WERI-Rb-1 (cell line): Measurements from ENCODE around the gene SAG.

Source experiments
- DNase-seq: peaks from one replicate; pipeline ENCODE4 v3.0.0-alpha.2; 2020
- H3K27ac ChIP-seq: fragments of 250-450 bp; sonication (Bioruptor Pico); 2 replicates; pipeline ENCODE4 v1.5.1; 2020; ENCODE audit warnings: mild to moderate bottlenecking, moderate library complexity
- H3K27me3 ChIP-seq: fragments of 250-450 bp; sonication (Bioruptor Pico); 2 replicates; pipeline ENCODE4 v1.5.1; 2021; ENCODE audit warnings: mild to moderate bottlenecking, low read depth, moderate library complexity; ENCODE audit not compliant: insufficient read depth, severe bottlenecking
- H3K36me3 ChIP-seq: fragments of 250-450 bp; sonication (Bioruptor Pico); 2 replicates; pipeline ENCODE4 v1.5.1; 2020; ENCODE audit warnings: mild to moderate bottlenecking, moderate library complexity
- H3K4me3 ChIP-seq: 2 replicates; pipeline ENCODE4 v1.5.1; 2011; ENCODE audit warnings: low read depth, mild to moderate bottlenecking, control low read depth, low read length
- H3K9me3 ChIP-seq: fragments of 250-450 bp; sonication (Bioruptor Pico); 2 replicates; pipeline ENCODE4 v1.5.1; 2021; ENCODE audit warnings: mild to moderate bottlenecking, moderate library complexity; ENCODE audit not compliant: severe bottlenecking
- TF ChIP-seq, protein P1 (sequence below): IDR thresholded peaks from 2 replicates; pipeline ENCODE4 v1.5.1; 2011; ENCODE audit warnings: low read depth, mild to moderate bottlenecking, control low read depth, inconsistent platforms, low read length

SAG gene

DNA sequence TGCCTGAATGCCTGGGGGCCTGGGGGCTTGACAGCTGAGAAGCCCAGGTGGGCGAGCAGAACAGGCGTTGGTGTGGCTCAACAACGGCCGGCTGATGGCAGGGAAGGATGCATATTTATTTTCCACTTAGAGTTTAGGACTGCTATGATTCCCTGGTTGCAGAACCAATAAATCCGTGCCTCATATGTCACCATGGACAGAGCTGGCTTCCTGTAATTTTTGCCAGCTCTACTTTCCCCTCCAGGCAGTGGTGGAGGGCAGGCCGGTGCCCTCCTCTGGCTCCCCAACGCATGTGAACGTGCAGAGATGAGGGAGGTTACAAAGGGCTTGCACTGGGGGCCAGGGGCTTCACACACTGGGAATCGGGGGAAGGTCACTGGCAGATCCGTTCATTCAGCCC is 18.2 kb downstream of the SAG start:
- H3K27me3 ChIP-seq = no peaks in the 10 kb centered on the region
- H3K4me3 ChIP-seq = no peak overlapping the region
- no peaks in the 10 kb centered on the region for H3K9me3 ChIP-seq
- H3K27ac ChIP-seq = no peak overlapping the region
- no peaks in the 10 kb centered on the region for H3K36me3 ChIP-seq
- TF ChIP-seq, protein P1, sequence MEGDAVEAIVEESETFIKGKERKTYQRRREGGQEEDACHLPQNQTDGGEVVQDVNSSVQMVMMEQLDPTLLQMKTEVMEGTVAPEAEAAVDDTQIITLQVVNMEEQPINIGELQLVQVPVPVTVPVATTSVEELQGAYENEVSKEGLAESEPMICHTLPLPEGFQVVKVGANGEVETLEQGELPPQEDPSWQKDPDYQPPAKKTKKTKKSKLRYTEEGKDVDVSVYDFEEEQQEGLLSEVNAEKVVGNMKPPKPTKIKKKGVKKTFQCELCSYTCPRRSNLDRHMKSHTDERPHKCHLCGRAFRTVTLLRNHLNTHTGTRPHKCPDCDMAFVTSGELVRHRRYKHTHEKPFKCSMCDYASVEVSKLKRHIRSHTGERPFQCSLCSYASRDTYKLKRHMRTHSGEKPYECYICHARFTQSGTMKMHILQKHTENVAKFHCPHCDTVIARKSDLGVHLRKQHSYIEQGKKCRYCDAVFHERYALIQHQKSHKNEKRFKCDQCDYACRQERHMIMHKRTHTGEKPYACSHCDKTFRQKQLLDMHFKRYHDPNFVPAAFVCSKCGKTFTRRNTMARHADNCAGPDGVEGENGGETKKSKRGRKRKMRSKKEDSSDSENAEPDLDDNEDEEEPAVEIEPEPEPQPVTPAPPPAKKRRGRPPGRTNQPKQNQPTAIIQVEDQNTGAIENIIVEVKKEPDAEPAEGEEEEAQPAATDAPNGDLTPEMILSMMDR = no peak
- DNase-seq = no peak

DNA sequence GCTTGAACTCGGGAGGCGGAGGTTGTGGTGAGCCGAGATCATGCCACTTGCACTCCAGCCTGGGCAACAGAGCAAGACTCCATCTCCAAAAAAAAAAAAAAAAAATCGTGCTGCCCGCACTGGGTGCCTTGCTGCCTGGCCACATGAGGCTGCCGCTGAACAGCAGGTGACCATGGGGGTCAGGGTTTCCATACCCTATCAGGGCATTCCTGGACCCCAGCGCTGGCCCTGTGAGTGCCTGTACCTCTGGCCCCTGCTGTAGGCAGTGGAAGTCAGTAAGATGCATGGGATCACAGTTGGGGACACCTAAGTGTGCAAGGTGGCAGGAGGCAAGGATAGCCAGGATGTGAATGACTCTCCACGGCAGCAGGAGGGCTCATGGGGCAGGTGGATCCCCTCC is 18.9 kb downstream of the SAG start:
- TF ChIP-seq, protein P1 = no peak
- Histone ChIP-seq H3K36me3 (no peaks in the 10 kb centered on the region), H3K9me3 (no peaks in the 10 kb centered on the region), H3K4me3 (no peak overlapping the region), H3K27me3 (no peaks in the 10 kb centered on the region), H3K27ac (no peak overlapping the region)
- no peak for DNase-seq

GRCh38 chr2:233328922-233329321 is 21.3 kb downstream of the SAG start:
- TF ChIP-seq, protein P1 = no peak
- no peak for DNase-seq
- Histone ChIP-seq H3K36me3 (no peaks in the 10 kb centered on the region), H3K9me3 (no peaks in the 10 kb centered on the region), H3K4me3 (no peak overlapping the region), H3K27ac (no peak overlapping the region), H3K27me3 (no peaks in the 10 kb centered on the region)

GRCh38 chr2:233329489-233330135 is 22.0 kb downstream of the SAG start:
- Histone ChIP-seq H3K4me3 (no peak overlapping the region), H3K36me3 (no peaks in the 10 kb centered on the region), H3K27ac (no peak overlapping the region), H3K27me3 (no peaks in the 10 kb centered on the region), H3K9me3 (no peaks in the 10 kb centered on the region)
- TF ChIP-seq, protein P1 = no peak
- no peak for DNase-seq

DNA sequence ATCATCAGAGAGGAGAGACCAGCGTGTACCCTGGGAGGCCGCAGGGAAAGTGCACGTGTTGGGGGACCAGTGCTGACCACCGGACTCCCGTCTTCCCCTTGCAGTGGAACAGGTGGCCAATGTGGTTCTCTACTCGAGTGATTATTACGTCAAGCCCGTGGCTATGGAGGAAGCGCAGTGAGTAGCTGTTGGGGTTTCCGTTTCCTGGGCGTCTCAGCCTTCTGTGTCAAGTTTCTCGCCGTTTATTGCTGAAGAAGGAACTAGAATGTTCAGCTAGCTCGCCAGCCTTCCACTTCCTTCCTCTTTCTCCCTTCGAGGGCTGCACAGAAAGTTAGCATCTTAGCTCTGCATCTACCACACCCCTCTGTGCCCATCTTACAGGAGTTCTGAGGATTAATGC is 23.9 kb downstream of the SAG start:
- no peaks in the 10 kb centered on the region for H3K27me3 ChIP-seq
- TF ChIP-seq, protein P1 = no peak
- H3K36me3 ChIP-seq = no peaks in the 10 kb centered on the region
- no peaks in the 10 kb centered on the region for H3K9me3 ChIP-seq
- DNase-seq = no peak
- no peak overlapping the region for H3K4me3 ChIP-seq
- no peak overlapping the region for H3K27ac ChIP-seq

GRCh38 chr2:233332125-233332524 is 24.5 kb downstream of the SAG start:
- Histone ChIP-seq H3K27me3 (no peaks in the 10 kb centered on the region), H3K36me3 (no peaks in the 10 kb centered on the region), H3K9me3 (no peaks in the 10 kb centered on the region), H3K4me3 (no peak overlapping the region), H3K27ac (no peak overlapping the region)
- DNase-seq = no peak
- TF ChIP-seq, protein P1 = no peak
